ENCODE results near the gene AKT1. TPM values are rescaled to one million over a fixed set of nuclear protein-coding genes. Genes with fewer than 3 reads are reported as not detected.

The AKT1 gene
- total RNA-seq, 1 donor from 2014 or later = 133 TPM

GRCh38 chr14:104765517-104765916 is 30.0 kb downstream of the AKT1 start:
- H3K4me3 Mint-ChIP-seq (ENCODE audit: unreplicated experiment) = peak overlapping the region; percentile 27
- peaks cover 11% of the 10 kb centered on the region for H3K27me3 Mint-ChIP-seq (ENCODE audit: unreplicated experiment)
- DNase-seq (ENCODE audit: low spot score) = no peak
- H3K36me3 Mint-ChIP-seq (ENCODE audit: low read depth, unreplicated experiment) = peaks cover 29% of the 10 kb centered on the region
- TF ChIP-seq CTCF (IDR thresholded peaks at IDR 0.05; ENCODE audit: unreplicated experiment) = no peak
- H3K9me3 Mint-ChIP-seq (ENCODE audit: unreplicated experiment) = no peaks in the 10 kb centered on the region
- peaks cover 34% of the 10 kb centered on the region for H3K4me1 Mint-ChIP-seq (ENCODE audit: unreplicated experiment)
- H3K27ac Mint-ChIP-seq (ENCODE audit: unreplicated experiment) = no peak overlapping the region

- Mint-ChIP-seq H3K9me3 (ENCODE audit: unreplicated experiment) (no peaks in the 10 kb centered on the region), H3K4me3 (ENCODE audit: unreplicated experiment) (no peak overlapping the region), H3K4me1 (ENCODE audit: unreplicated experiment) (peaks cover 7% of the 10 kb centered on the region), H3K36me3 (ENCODE audit: low read depth, unreplicated experiment) (peaks cover 44% of the 10 kb centered on the region), H3K27me3 (ENCODE audit: unreplicated experiment) (peaks cover 9% of the 10 kb centered on the region), H3K27ac (ENCODE audit: unreplicated experiment) (no peak overlapping the region)
- DNase-seq (ENCODE audit: low spot score) = no peak
- no peak for TF ChIP-seq CTCF (IDR thresholded peaks at IDR 0.05; ENCODE audit: unreplicated experiment)
These were observed 36.3 kb downstream of the AKT1 start for GRCh38 chr14:104758981-104759969.

- Mint-ChIP-seq H3K27me3 (ENCODE audit: unreplicated experiment) (peaks cover 16% of the 10 kb centered on the region), H3K9me3 (ENCODE audit: unreplicated experiment) (no peaks in the 10 kb centered on the region), H3K4me3 (ENCODE audit: unreplicated experiment) (no peak overlapping the region), H3K4me1 (ENCODE audit: unreplicated experiment) (peaks cover 14% of the 10 kb centered on the region), H3K27ac (ENCODE audit: unreplicated experiment) (no peak overlapping the region), H3K36me3 (ENCODE audit: low read depth, unreplicated experiment) (peaks cover 47% of the 10 kb centered on the region)
- TF ChIP-seq CTCF (IDR thresholded peaks at IDR 0.05; ENCODE audit: unreplicated experiment) = no peak
- DNase-seq (ENCODE audit: low spot score) = no peak
These were observed 37.7 kb downstream of the AKT1 start for GRCh38 chr14:104757681-104758392.

- no peak for TF ChIP-seq CTCF (IDR thresholded peaks at IDR 0.05; ENCODE audit: unreplicated experiment)
- Mint-ChIP-seq H3K4me3 (ENCODE audit: unreplicated experiment) (peak overlapping the region; percentile 52), H3K4me1 (ENCODE audit: unreplicated experiment) (peaks cover 14% of the 10 kb centered on the region), H3K27ac (ENCODE audit: unreplicated experiment) (no peak overlapping the region), H3K9me3 (ENCODE audit: unreplicated experiment) (no peaks in the 10 kb centered on the region), H3K27me3 (ENCODE audit: unreplicated experiment) (peaks cover 19% of the 10 kb centered on the region), H3K36me3 (ENCODE audit: low read depth, unreplicated experiment) (peaks cover 45% of the 10 kb centered on the region)
- DNase-seq (ENCODE audit: low spot score) = no peak
These were observed 38.3 kb downstream of the AKT1 start for GRCh38 chr14:104757238-104757585.

All from endothelial cell (in vitro differentiated cells).